ENCODE data around the gene FOXA3.
A peak's percentile ranks its signal among the peaks of the same experiment; 100 is the strongest.
"Not testable (repeated sequence)": the region's sequence is repeated elsewhere in the genome, so short reads cannot be mapped to it uniquely, and the experiment has no call there.

Gene FOXA3

GRCh38 chr19:45887200-45887710 is 23.1 kb downstream of the FOXA3 start:
- DNase-seq: peak in 2 of 51 donors; percentile 9 to 46

GRCh38 chr19:45889210-45889885 is 25.2 kb downstream of the FOXA3 start:
- DNase-seq: no peak

GRCh38 chr19:45890877-45891276 is 26.8 kb downstream of the FOXA3 start:
- DNase-seq: no peak

- no peak for DNase-seq
Observed at GRCh38 chr19:45895519-45895972, 31.4 kb downstream of the FOXA3 start.

GRCh38 chr19:45895983-45896599 is 32.0 kb downstream of the FOXA3 start:
- DNase-seq: not testable (repeated sequence)

GRCh38 chr19:45897261-45897812 is 33.2 kb downstream of the FOXA3 start:
- no peak for DNase-seq

- DNase-seq: no peak
Observed at GRCh38 chr19:45899253-45899652, 35.1 kb downstream of the FOXA3 start.

GRCh38 chr19:45899919-45900589 is 35.9 kb downstream of the FOXA3 start:
- no peak for DNase-seq

- DNase-seq: no peak
Observed at GRCh38 chr19:45900738-45901431, 36.8 kb downstream of the FOXA3 start.

- peak in 8 of 51 donors; percentile 8 to 22 (median 14) for DNase-seq
Observed at GRCh38 chr19:45901432-45901911, 37.3 kb downstream of the FOXA3 start.

GRCh38 chr19:45901912-45902650 is 38.0 kb downstream of the FOXA3 start, which contains the start of gene MYPOP:
Gene MYPOP (minus strand): TSS chr19:45902613. CDS start chr19:45901773, 840 bp downstream.
- peak in 2 of 51 donors; percentile 42 to 43 for DNase-seq

GRCh38 chr19:45902651-45903625 is 38.8 kb downstream of the FOXA3 start:
- peak; percentile 78 to 99 (median 96) for DNase-seq

GRCh38 chr19:45905011-45905410 is 40.9 kb downstream of the FOXA3 start:
- DNase-seq: no peak

GRCh38 chr19:45906221-45906620 is 42.1 kb downstream of the FOXA3 start:
- DNase-seq: no peak

GRCh38 chr19:45908956-45909355 is 44.8 kb downstream of the FOXA3 start:
- DNase-seq: peak in 1 of 51 donors; percentile 6

- no peak for DNase-seq
Observed at GRCh38 chr19:45911291-45911690, 47.2 kb downstream of the FOXA3 start.

GRCh38 chr19:45913874-45914830 is 50.0 kb downstream of the FOXA3 start, which contains the start of gene NANOS2:
Gene NANOS2 (minus strand): TSS chr19:45914778. CDS start chr19:45914693, 85 bp downstream.
- DNase-seq: peak in 8 of 51 donors; percentile 2 to 38 (median 10)
